Calu3 (cell line): ENCODE data around the gene USP7. TPM values are rescaled to one million over a fixed set of nuclear protein-coding genes. Genes with fewer than 3 reads are reported as not detected.

Experiments used
- BruUV-seq: library from RNA; stranded (reverse); fragments of 400-500 nt; replicated peaks from 2 replicates; lab custom pipeline; 2021; lab: Mats Ljungman, UMichigan
- CTCF ChIA-PET: fragments of 300-600 bp; sonication (Branson Sonifier 250); formaldehyde crosslinking; loops from one replicate; lab custom pipeline; 2022; ENCODE audit warnings: antibody characterized with exemption; lab: Charles Lee
- DNase-seq: peaks from one replicate; pipeline ENCODE4 v3.0.0; 2022
- H3K27ac Mint-ChIP-seq: one replicate; pipeline ENCODE4 v1.8.0; 2022; ENCODE audit warnings: mixed read lengths; ENCODE audit not compliant: unreplicated experiment
- H3K27me3 Mint-ChIP-seq: one replicate; pipeline ENCODE4 v1.8.0; 2022; ENCODE audit warnings: mixed read lengths; ENCODE audit not compliant: unreplicated experiment
- H3K36me3 Mint-ChIP-seq: one replicate; pipeline ENCODE4 v1.8.0; 2022; ENCODE audit warnings: mild to moderate bottlenecking, moderate library complexity, mixed read lengths; ENCODE audit not compliant: insufficient read depth, unreplicated experiment
- H3K4me1 Mint-ChIP-seq: one replicate; pipeline ENCODE4 v1.8.0; 2022; ENCODE audit warnings: mild to moderate bottlenecking, low read depth, mixed read lengths; ENCODE audit not compliant: unreplicated experiment
- H3K4me3 Mint-ChIP-seq: one replicate; pipeline ENCODE4 v1.8.0; 2022; ENCODE audit warnings: mild to moderate bottlenecking, low read depth, moderate library complexity, mixed read lengths; ENCODE audit not compliant: unreplicated experiment
- H3K9me3 Mint-ChIP-seq: one replicate; pipeline ENCODE4 v1.8.0; 2022; ENCODE audit warnings: low read depth, mixed read lengths; ENCODE audit not compliant: unreplicated experiment
- intact Hi-C: fragments of 100-400 bp; cut with micrococcal nuclease; formaldehyde crosslinking; loops from one replicate; pipeline ENCODE4 v1.10.0; 2022; ENCODE audit not compliant: unreplicated experiment
- total RNA-seq: library from RNA; stranded (reverse); gene quantifications from 2 replicates; pipeline ENCODE4 v1.2.3, GENCODE V29; 2022
- TF ChIP-seq, protein P1 (sequence below): fragments of 200-600 bp; IDR thresholded peaks from one replicate; pipeline ENCODE4 v1.8.0; 2022; ENCODE audit warnings: antibody characterized with exemption; ENCODE audit not compliant: unreplicated experiment

Gene USP7
- total RNA-seq, 1 experiment from 2014 or later, result 165 TPM

DNA sequence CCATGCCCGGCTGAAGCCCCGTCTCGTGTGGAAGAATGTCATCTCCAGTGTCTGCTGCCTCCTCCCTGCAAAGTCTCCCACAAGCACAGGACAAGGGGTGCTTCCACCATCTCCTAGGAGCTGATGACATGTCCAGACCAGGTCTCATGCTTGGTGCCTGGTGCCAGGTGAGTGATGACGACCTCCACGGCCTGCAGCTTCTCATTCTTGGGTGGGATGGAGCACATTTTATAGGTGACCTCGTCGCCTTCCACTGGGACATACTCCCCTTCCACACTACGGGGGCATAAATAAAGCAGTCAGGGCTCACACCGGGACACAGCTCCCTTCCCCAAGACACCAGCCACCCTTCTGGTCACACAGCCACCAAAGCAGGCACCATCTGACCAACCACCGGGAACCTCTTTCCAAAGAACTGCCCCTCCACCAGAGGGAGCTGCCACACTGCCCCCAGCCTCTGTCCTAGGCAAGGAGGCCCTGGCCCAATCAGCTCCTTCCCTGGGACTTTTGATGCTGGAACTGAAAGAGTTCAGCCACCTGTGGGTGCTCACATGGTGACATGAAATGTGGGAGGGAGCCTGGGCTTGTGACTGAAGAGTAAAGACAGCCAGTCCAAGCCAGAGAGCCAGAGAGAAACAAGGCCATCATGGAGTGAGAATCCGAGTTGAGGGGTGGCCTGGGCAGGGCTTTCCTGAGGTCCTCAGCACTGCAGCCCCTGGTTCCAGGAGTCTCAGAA is 108.5 kb downstream of the USP7 start:
- no TSS peak for BruUV-seq
- Mint-ChIP-seq H3K4me3 (no peak overlapping the region), H3K27me3 (no peaks in the 10 kb centered on the region), H3K9me3 (no peaks in the 10 kb centered on the region), H3K27ac (peak overlapping the region; percentile 29), H3K36me3 (peaks cover 94% of the 10 kb centered on the region), H3K4me1 (peaks cover 18% of the 10 kb centered on the region)
- intact Hi-C loops, result no loop called here
- TF ChIP-seq, protein P1, sequence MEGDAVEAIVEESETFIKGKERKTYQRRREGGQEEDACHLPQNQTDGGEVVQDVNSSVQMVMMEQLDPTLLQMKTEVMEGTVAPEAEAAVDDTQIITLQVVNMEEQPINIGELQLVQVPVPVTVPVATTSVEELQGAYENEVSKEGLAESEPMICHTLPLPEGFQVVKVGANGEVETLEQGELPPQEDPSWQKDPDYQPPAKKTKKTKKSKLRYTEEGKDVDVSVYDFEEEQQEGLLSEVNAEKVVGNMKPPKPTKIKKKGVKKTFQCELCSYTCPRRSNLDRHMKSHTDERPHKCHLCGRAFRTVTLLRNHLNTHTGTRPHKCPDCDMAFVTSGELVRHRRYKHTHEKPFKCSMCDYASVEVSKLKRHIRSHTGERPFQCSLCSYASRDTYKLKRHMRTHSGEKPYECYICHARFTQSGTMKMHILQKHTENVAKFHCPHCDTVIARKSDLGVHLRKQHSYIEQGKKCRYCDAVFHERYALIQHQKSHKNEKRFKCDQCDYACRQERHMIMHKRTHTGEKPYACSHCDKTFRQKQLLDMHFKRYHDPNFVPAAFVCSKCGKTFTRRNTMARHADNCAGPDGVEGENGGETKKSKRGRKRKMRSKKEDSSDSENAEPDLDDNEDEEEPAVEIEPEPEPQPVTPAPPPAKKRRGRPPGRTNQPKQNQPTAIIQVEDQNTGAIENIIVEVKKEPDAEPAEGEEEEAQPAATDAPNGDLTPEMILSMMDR, result peak; percentile 52
- DNase-seq, result peak; percentile 43
- CTCF ChIA-PET, result interaction anchor here (1.4 to 1.9 kb wide), 2 partner anchors 13 to 25 kb away, joined by 6 to 8 read pairs; partner anchors contain the start of gene CARHSP1

DNA sequence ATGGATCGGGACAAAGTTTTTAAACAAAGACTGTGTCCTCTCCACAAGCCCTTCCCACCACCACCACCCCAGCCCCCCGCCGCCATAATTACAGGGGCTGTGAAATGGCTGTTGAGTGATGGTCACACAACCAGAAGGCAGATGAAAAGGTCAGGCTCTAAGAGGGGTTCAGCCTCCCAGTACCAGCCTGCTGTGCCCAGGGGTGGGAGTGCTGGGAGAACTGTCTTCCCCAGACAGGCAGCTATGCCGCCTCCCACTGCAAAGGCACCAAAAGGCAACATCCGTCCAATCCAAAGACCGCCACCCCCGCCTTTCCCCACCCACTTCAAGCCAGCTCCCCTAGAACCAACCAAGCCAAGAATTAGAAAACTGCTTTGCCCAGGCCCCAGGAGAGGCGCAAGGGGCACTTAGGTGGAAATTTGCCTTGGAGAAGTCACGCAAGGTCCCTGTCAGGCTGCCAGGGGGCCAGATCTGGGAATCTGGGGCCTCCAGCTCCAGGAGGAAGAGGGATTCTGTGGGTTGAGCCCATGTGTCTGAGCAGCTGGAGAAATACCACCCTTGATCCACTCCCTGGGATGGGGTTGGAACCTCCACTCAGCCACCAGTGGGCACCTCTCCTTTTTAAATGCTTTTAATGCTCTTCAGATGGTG is 109.3 kb downstream of the USP7 start:
- BruUV-seq, result no TSS peak
- intact Hi-C loops, result no loop called here
- Mint-ChIP-seq H3K4me1 (peaks cover 10% of the 10 kb centered on the region), H3K36me3 (peaks cover 90% of the 10 kb centered on the region), H3K9me3 (no peaks in the 10 kb centered on the region), H3K4me3 (no peak overlapping the region), H3K27me3 (no peaks in the 10 kb centered on the region), H3K27ac (no peak overlapping the region)
- no peak for DNase-seq
- CTCF ChIA-PET, result interaction anchor here (1.9 kb wide), 1 partner anchor 26 kb away, joined by 8 read pairs; no protein-coding TSS in a partner anchor
- TF ChIP-seq, protein P1, result no peak

DNA sequence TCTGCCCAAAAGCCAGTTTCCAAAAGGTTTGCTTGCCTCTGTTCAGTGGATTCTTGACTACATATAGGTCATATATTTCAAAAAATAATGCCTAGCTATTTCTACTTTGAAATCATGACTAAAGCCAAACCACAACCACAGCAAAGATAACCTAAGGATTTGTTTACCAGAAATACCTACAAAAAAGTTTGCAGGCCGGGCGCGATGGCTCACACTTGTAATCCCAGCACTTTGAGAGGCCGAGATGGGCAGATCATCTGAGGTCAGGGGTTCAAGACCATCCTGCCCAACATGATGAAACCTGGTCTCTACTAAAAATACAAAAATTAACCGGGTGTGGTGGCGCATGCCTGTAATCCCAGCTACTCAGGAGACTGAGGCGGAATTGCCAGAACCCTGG is 110.1 kb downstream of the USP7 start:
- intact Hi-C loops, result no loop called here
- Mint-ChIP-seq H3K9me3 (no peaks in the 10 kb centered on the region), H3K36me3 (peaks cover 87% of the 10 kb centered on the region), H3K27me3 (no peaks in the 10 kb centered on the region), H3K4me3 (no peak overlapping the region), H3K27ac (no peak overlapping the region), H3K4me1 (peaks cover 9% of the 10 kb centered on the region)
- CTCF ChIA-PET, result no interaction called here
- TSS peak; percentile 41 for BruUV-seq
- no peak for DNase-seq
- TF ChIP-seq, protein P1, result no peak

DNA sequence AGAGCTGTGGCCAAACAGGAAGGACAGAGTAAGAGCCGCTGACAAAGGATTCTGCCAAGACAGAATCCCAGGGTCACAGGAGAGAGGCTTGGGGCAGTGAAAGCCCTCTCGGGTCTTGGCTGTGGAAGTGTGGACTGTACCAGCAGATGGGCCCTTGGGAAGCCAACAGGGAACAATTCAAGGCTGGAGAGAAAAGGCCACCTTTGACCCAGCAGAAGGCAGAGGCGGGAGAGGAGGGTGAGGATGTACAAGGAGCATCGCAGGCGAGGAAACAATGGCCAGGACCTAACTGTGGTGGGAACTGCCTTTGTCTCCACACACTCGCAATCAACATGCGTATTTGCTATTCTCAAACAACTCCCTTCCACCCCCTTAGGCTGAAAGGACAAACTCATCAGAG is 110.6 kb downstream of the USP7 start:
- H3K36me3 Mint-ChIP-seq, result peaks cover 87% of the 10 kb centered on the region
- H3K27me3 Mint-ChIP-seq, result no peaks in the 10 kb centered on the region
- TF ChIP-seq, protein P1, result no peak
- no TSS peak for BruUV-seq
- intact Hi-C loops, result no loop called here
- peaks cover 9% of the 10 kb centered on the region for H3K4me1 Mint-ChIP-seq
- no peak overlapping the region for H3K4me3 Mint-ChIP-seq
- no peak for DNase-seq
- peak overlapping the region; percentile 65 for H3K27ac Mint-ChIP-seq
- CTCF ChIA-PET, result no interaction called here
- no peaks in the 10 kb centered on the region for H3K9me3 Mint-ChIP-seq
